ENCODE data around the gene CFAP53. TPM values are rescaled to one million over a fixed set of nuclear protein-coding genes. Genes with fewer than 3 reads are reported as not detected.

Gene CFAP53
- total and polyA plus RNA-seq, 2 of the 13 experiments (the other 11 are each of a cell fraction or from before 2014, with no cell fraction given) = 0.05 to 0.07 TPM

DNA sequence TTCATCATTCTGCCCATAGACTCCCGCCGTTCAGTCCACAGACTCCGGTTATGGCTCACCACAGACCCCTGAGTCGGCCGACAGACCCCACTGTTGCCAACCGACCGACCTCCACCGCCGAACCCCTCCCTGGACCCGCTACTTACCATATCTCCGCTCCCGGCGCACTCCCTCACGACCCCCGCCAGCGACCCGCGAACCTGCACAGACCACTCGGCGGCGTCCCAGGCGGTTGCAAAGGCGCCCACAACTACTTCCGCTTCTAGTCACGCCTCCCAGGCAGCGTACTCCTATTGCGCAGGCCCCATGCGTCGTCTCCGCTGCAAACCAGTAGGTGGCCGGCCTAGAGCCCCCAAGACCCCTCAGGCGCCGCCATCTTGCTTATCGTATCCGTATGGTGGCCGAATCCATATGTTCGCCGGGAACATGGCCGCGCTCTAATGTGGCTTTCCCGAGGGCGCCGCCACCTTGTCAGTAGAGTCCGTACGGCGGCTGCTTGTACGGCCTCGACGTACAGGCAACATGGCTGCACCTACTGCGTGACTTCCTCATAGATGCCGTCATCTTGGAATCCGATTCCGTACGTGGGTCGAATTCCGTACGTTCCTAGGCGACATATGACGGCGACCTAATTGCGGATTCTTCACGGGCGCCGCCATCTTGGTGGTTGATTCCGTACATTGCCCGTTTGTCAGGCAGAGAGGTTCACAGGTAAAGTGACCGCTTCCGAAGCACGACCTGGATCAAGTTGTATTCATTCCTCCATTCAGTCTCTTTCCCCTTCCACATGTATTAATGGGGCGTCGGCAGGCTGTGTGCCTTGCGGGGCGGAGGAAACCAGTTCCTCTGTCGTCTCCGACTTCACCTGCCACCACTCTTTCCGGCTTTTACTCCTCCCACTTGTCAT, 21.4 kb upstream of the CFAP53 start, which contains the start of gene CXXC1 (continued):
- TF ChIP-seq, protein P1, sequence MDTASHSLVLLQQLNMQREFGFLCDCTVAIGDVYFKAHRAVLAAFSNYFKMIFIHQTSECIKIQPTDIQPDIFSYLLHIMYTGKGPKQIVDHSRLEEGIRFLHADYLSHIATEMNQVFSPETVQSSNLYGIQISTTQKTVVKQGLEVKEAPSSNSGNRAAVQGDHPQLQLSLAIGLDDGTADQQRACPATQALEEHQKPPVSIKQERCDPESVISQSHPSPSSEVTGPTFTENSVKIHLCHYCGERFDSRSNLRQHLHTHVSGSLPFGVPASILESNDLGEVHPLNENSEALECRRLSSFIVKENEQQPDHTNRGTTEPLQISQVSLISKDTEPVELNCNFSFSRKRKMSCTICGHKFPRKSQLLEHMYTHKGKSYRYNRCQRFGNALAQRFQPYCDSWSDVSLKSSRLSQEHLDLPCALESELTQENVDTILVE (CRISPR knock-in tag; IDR thresholded peaks at IDR 0.05) = peak; percentile 88
- peak; percentile 61 for TF ChIP-seq TBX3 (IDR thresholded peaks at IDR 0.05; ENCODE audit: borderline replicate concordance)
- TF ChIP-seq FOXJ3 (CRISPR knock-in tag; IDR thresholded peaks at IDR 0.05; ENCODE audit: borderline replicate concordance) = no peak
- no peak; the same call in 1 of the 2 replicates for TF ChIP-seq SAFB2 (CRISPR knock-in tag; IDR thresholded peaks at IDR 0.05; ENCODE audit: borderline replicate concordance, low read depth)
- no peak for TF ChIP-seq RORA (CRISPR knock-in tag; IDR thresholded peaks at IDR 0.05)
- TF ChIP-seq SAP130 (CRISPR knock-in tag; IDR thresholded peaks at IDR 0.05; ENCODE audit: low read depth) = peak; percentile 86
- TF ChIP-seq, protein P2, sequence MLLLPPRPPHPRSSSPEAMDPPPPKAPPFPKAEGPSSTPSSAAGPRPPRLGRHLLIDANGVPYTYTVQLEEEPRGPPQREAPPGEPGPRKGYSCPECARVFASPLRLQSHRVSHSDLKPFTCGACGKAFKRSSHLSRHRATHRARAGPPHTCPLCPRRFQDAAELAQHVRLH (CRISPR knock-in tag; IDR thresholded peaks at IDR 0.05; ENCODE audit: borderline replicate concordance, low read depth) = peak; percentile 83
- TF ChIP-seq CAMTA2 (CRISPR knock-in tag; IDR thresholded peaks at IDR 0.05; ENCODE audit: borderline replicate concordance) = no peak
- TF ChIP-seq, protein P3, sequence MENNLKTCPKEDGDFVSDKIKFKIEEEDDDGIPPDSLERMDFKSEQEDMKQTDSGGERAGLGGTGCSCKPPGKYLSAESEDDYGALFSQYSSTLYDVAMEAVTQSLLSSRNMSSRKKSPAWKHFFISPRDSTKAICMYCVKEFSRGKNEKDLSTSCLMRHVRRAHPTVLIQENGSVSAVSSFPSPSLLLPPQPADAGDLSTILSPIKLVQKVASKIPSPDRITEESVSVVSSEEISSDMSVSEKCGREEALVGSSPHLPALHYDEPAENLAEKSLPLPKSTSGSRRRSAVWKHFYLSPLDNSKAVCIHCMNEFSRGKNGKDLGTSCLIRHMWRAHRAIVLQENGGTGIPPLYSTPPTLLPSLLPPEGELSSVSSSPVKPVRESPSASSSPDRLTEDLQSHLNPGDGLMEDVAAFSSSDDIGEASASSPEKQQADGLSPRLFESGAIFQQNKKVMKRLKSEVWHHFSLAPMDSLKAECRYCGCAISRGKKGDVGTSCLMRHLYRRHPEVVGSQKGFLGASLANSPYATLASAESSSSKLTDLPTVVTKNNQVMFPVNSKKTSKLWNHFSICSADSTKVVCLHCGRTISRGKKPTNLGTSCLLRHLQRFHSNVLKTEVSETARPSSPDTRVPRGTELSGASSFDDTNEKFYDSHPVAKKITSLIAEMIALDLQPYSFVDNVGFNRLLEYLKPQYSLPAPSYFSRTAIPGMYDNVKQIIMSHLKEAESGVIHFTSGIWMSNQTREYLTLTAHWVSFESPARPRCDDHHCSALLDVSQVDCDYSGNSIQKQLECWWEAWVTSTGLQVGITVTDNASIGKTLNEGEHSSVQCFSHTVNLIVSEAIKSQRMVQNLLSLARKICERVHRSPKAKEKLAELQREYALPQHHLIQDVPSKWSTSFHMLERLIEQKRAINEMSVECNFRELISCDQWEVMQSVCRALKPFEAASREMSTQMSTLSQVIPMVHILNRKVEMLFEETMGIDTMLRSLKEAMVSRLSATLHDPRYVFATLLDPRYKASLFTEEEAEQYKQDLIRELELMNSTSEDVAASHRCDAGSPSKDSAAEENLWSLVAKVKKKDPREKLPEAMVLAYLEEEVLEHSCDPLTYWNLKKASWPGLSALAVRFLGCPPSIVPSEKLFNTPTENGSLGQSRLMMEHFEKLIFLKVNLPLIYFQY (CRISPR knock-in tag; IDR thresholded peaks at IDR 0.05; ENCODE audit: borderline replicate concordance) = peak; percentile 30; the same call in 1 of the 2 replicates
- TF ChIP-seq, protein P4, sequence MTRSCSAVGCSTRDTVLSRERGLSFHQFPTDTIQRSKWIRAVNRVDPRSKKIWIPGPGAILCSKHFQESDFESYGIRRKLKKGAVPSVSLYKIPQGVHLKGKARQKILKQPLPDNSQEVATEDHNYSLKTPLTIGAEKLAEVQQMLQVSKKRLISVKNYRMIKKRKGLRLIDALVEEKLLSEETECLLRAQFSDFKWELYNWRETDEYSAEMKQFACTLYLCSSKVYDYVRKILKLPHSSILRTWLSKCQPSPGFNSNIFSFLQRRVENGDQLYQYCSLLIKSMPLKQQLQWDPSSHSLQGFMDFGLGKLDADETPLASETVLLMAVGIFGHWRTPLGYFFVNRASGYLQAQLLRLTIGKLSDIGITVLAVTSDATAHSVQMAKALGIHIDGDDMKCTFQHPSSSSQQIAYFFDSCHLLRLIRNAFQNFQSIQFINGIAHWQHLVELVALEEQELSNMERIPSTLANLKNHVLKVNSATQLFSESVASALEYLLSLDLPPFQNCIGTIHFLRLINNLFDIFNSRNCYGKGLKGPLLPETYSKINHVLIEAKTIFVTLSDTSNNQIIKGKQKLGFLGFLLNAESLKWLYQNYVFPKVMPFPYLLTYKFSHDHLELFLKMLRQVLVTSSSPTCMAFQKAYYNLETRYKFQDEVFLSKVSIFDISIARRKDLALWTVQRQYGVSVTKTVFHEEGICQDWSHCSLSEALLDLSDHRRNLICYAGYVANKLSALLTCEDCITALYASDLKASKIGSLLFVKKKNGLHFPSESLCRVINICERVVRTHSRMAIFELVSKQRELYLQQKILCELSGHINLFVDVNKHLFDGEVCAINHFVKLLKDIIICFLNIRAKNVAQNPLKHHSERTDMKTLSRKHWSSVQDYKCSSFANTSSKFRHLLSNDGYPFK (CRISPR knock-in tag; IDR thresholded peaks at IDR 0.05; ENCODE audit: borderline replicate concordance) = peak; percentile 98
- TF ChIP-seq, protein P5, sequence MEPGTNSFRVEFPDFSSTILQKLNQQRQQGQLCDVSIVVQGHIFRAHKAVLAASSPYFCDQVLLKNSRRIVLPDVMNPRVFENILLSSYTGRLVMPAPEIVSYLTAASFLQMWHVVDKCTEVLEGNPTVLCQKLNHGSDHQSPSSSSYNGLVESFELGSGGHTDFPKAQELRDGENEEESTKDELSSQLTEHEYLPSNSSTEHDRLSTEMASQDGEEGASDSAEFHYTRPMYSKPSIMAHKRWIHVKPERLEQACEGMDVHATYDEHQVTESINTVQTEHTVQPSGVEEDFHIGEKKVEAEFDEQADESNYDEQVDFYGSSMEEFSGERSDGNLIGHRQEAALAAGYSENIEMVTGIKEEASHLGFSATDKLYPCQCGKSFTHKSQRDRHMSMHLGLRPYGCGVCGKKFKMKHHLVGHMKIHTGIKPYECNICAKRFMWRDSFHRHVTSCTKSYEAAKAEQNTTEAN (CRISPR knock-in tag; conservative IDR thresholded peaks at IDR 0.05) = peak; percentile 8; the same call in 1 of the 2 replicates
- TF ChIP-seq ZNF614 (CRISPR knock-in tag; IDR thresholded peaks at IDR 0.05; ENCODE audit: borderline replicate concordance) = peak; percentile 55; the same call in 1 of the 2 replicates
- no peak for TF ChIP-seq ZNF234 (CRISPR knock-in tag; conservative IDR thresholded peaks at IDR 0.05)
- TF ChIP-seq HES4 (CRISPR knock-in tag; IDR thresholded peaks at IDR 0.05; ENCODE audit: borderline replicate concordance) = no peak
- 0 out of 2 replicates have a peak, but pooled peaks have one; percentile 43 for TF ChIP-seq ZNF232 (CRISPR knock-in tag; IDR thresholded peaks at IDR 0.05; ENCODE audit: borderline replicate concordance)
- peak; percentile 2; the same call in 1 of the 2 replicates for TF ChIP-seq ZNF644 (CRISPR knock-in tag; IDR thresholded peaks at IDR 0.05; ENCODE audit: low read depth)
- TF ChIP-seq, protein P6, sequence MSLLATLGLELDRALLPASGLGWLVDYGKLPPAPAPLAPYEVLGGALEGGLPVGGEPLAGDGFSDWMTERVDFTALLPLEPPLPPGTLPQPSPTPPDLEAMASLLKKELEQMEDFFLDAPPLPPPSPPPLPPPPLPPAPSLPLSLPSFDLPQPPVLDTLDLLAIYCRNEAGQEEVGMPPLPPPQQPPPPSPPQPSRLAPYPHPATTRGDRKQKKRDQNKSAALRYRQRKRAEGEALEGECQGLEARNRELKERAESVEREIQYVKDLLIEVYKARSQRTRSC (CRISPR knock-in tag; IDR thresholded peaks at IDR 0.05; ENCODE audit: low read depth) = 0 out of 2 replicates have a peak, but pooled peaks have one; percentile 25
